OCI-LY7 (cell line): ENCODE data around the gene NR1H2.

Source experiments
- EZH2phosphoT487 ChIP-seq: fragments of 200-600 bp; sonication (generic); IDR thresholded peaks from 2 replicates; pipeline ENCODE4 v1.6.1; 2018; ENCODE audit warnings: low read depth, borderline replicate concordance, mild to moderate bottlenecking, mixed run types, antibody characterized with exemption, low read length, moderate library complexity, mixed read lengths
- TF ChIP-seq, protein P1 (sequence below): fragments of 200-600 bp; sonication (generic); conservative IDR thresholded peaks from 2 replicates; pipeline ENCODE4 v1.5.1; 2014; ENCODE audit warnings: mild to moderate bottlenecking, antibody characterized with exemption, low read length, moderate library complexity, mixed read lengths

DNA sequence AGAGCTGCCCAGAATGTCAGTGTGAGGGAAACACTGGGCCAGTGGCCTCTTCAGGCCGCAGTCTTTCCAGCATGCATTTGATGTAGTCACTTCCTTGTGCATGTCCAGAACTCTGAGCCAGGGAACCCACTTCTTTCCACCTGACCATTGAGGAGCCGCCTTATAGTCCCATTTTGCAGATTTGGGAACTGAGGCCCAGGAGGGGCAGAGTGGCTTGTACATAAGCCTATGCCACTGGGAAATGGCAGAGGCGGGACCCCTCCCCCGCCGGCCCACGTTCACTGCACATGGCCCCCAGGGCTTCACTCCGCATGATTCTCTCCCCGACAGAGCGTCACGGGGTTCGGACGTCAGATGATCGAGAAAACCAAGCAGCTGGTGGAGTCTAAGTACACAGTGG, 36.8 kb downstream of the NR1H2 start:
- TF ChIP-seq, protein P1, sequence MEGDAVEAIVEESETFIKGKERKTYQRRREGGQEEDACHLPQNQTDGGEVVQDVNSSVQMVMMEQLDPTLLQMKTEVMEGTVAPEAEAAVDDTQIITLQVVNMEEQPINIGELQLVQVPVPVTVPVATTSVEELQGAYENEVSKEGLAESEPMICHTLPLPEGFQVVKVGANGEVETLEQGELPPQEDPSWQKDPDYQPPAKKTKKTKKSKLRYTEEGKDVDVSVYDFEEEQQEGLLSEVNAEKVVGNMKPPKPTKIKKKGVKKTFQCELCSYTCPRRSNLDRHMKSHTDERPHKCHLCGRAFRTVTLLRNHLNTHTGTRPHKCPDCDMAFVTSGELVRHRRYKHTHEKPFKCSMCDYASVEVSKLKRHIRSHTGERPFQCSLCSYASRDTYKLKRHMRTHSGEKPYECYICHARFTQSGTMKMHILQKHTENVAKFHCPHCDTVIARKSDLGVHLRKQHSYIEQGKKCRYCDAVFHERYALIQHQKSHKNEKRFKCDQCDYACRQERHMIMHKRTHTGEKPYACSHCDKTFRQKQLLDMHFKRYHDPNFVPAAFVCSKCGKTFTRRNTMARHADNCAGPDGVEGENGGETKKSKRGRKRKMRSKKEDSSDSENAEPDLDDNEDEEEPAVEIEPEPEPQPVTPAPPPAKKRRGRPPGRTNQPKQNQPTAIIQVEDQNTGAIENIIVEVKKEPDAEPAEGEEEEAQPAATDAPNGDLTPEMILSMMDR, result no peak
- no peak for TF ChIP-seq EZH2phosphoT487
